ENCODE data around the gene NUAK2.

- TF ChIP-seq CTCF (IDR thresholded peaks at IDR 0.05), result no peak
- TF ChIP-seq POLR2A (IDR thresholded peaks at IDR 0.05), result no peak
Observed at GRCh38 chr1:205257735-205258134, 63.8 kb downstream of the NUAK2 start.

Measured in uterus (tissue), 2 donors.